NCI-H1092 (cell line): Measurements from ENCODE around the gene TEX35.
"Not testable (repeated sequence)": the region's sequence is repeated elsewhere in the genome, so short reads cannot be mapped to it uniquely, and the experiment has no call there.

Experiments
- DNase-seq: peaks from one replicate; lab custom pipeline; 2025; lab: John Stamatoyannopoulos, UW

The TEX35 gene

DNA sequence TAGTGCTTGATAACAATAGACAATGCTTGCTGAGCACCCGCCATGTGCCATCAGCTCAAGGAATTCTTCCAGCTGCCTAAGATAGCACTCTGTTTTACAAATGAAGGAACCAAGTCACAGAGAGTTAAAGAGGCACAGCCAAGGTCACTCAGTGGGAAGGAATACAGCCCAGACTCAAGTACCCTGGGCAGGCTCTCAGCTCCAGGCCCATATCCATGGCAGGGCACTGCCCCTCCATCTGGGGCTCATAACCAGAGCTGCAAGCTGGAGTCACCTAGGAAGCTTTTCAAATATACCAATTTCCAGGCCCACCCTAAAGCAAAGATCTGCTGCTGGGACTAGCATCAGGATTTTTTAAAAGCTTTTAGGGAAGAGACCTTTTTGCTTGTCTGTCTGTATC, 17.8 kb upstream of the TEX35 start:
- DNase-seq, result no peak

DNA sequence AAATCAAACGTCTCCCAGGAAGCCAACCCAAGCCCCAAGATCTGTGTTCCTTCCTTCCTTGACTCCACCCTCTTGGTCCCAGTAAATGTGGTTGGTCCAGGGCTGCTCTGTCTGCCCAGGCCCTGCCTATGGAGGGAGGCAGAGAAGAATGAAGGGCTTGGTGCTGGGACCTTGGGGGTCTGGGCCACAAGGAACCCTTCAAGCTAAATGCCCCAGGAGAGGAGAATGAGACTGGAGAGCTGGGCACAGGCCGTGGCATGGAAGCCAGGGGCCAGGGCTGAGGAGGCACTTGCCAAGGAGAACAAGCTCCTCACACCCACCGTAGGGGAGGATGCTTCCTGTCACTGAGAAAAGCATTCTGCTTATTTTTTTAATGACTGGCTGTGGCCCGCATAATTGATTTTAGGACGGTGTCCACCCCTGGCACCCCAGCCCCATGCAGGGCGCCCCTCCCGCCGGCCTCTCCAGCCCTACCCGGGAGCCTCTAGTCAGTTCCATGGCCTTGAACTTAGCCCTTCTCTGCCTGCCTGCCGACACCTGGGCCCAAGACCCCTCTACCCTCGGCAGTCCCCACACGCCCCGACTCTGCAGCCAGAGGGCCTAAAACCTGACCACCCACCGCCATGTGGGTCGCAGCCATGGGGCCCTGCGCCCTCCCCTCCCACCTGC, 17.0 kb upstream of the TEX35 start:
- DNase-seq, result no peak

DNA sequence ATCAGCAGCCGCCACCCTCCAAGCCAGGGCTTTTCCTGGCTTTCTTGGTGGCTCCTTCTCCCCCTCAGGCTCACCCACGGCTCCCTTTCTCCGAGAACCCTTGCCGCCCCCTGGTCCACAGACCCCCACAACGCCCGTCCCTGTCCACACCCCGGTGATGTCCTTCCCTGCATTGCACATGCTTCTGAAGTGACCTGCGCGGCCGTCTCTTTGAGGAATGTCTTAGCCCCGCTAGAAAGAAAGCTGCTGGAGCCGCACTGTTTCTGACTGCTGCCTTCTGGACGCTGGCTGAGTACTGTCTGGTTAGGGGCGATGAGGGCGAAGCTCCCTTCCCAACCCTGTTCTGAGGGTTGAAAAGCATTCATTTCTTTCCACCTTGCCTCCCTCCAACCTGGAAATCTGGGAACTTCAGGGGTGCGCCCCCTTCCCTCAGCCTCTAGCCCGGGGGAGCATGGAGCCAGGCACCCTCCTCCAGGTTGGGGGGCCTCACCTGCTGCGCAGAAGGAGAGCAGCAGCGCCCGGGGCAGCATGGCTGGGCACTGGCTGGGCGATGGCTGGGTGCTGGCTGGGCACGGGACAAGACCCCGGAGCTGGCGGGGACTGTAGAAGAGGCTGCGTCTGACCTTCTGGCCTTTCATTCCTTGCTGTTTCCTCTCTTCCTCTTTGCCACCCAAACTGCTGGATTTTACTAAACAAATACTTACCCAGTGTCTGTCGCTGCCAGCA, 16.3 kb upstream of the TEX35 start, which contains the start of gene CLEC20A:
CLEC20A (minus strand) TSS at position 555 of the 726 bp plus-strand sequence; CDS start at position 530, 25 bp downstream.
- DNase-seq, result no peak

DNA sequence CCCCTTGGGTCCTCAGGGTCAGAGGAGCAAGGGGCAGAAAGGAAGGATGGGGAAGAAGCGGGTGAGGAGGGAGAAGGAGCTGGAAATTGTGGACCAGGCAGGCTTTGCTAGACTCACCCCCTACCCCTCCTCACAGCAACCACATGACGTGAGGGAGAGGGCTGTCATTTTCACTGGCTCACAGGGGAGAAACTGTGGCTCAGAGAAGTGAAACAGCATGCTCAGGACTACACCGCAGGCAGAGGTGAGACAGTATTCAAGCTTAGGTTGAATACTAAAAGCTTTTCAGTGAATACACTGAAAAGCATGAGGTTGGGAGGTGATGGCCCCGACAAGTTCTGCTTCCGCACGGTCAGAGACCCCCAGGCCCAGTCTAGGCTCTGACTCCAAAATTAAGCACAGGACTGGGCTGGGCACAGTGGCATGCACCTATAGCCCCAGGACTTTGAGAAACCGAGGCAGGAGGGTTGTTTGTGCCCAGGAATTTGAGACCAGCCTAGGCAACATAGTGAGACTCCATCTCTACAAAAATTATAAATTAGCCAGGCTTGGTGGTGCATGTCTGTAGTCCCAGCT, 14.9 kb upstream of the TEX35 start:
- DNase-seq, result no peak

DNA sequence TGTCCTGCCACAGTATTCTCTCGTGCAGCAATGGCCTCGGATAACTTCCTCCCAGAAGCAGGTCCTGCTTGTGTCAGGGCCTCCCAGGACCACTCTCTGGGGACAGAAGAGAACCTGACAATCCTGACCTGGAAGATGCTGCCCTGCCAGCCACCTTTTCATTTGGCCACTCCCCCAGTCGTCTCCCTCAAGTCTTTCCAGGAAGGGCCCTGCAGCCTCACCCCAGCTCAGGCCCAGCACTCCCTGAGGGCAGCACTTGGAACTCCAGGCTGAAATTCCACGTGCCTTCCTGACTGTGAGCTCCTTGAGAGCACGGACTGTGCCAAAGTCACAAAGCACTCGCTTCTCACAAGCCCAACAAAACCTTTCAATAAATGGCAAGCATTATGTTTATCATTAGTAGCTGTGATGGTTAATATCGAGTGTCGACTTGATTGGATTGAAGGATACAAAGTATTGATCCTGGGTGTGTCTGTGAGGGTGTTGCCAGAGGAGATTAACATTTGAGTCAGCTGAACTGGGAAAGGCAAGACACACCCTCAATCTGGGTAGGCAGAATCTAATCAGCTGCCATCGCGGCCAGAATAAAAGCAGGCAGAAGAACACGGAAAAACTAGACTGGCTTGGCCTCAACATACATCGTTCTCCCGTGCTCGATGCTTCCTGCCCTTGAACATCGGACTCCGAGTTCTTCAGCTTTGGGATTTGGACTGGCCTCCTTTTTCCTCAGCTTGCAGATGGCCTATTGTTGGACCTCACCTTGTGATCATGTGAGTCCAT, 13.8 kb upstream of the TEX35 start:
- no peak for DNase-seq

DNA sequence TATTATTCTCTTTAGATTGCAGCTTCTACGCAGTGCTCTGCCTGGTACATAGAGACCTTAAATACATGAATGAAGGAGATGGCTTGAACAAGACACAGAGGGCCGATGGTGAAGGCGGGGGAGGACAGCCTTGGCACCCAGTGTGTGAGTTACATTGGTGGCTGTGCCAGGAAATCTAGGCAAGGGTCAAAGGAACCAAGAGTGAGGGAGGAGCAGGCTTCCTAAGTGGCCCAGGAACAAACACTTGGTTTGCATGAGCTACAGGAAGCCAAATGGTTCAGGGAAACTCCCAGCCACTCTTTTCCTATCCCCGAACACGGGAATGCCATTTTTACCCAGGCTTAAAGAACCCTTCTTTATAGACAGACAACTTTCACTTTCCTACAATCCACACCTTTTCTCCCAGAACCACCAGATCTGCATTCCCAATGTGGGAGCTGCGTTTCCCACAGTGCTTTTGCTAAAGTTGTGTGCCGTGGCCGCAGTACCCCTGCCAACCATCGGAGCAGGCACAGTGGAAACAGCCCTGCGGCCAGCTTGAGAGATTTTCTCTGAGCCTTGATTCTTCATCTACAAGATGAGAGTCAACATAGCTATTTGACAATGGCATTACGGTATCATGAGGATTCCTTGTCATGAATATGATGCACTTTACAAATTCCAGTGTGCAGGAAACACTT, 12.7 kb upstream of the TEX35 start:
- DNase-seq, result no peak

DNA sequence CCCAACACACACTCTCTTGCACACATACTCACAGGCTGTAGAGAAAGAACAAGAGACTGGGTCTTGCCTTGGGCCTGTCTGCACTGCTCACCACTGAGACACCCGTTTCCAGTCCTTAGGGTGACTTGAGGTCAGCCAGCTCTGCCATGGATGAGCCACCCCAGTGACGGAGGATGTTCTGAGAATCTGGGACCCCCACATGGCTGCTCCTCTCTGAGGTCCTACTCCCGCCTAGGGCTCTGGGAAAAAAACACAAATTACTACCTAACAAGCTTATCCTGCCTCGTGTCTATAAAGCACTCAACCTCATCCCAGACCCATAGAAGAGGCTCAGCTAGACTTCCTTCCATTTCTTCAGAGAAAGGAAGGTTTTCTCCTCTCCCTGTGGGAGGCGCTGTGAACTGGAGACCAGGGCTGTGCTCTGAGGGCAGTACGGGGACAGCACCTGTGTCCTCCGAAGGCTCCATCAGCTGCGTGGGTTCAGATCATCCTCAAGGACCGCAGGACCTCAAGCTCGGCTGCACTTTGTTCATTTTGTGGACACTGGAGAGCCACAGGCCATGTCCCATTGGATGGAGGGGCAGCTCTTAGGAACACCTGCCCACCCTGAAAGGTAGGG, 11.9 kb upstream of the TEX35 start:
- DNase-seq, result no peak

DNA sequence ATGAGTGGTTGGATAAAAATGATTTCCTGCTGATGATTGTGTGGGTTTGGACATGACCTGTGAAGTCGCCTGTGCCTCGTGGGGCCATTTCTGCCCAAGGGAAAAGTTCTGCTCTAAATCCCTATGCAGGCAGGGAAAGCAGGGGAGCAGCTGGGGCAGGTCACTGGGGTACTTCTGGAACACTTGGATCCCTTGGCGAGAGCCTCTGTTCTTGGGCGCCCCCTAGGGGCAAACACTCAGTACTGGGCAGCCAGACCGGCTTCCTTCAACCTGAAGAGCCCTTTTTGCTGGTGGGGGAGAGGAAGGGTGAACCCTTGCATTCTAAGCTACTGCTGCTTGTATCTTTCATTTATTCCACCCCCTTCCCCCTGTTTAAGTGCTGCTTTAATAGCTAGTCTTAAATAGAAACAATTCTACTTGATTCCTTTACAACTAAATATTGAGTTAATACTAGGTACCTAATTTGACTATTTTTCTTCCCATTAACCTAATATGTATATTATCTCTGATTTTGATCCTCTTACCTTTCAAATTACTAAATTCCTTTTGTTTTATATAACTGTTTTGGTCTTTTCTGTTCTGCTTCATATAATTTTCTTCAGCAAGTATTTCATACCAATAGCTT, 11.1 kb upstream of the TEX35 start:
- DNase-seq, result peak; percentile 59

DNA sequence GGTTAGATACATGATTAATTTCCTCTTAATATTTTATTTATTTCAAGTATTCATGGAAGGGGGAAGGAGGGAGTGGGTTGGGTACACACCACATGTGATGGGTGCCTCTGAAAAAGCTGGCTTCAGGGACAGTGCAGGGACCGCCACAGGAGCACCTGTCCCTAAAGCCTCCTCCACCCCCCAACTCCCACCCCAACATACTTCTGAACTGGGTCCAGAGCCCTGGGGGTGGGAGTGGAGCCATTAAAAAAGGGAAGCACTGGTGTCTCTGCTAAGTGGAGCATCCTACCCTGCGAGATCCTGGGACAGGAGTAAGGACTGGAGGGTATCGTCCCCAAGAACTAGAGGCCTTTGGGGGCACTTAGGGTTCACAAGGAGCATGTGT, 10.6 kb upstream of the TEX35 start:
- DNase-seq, result no peak

DNA sequence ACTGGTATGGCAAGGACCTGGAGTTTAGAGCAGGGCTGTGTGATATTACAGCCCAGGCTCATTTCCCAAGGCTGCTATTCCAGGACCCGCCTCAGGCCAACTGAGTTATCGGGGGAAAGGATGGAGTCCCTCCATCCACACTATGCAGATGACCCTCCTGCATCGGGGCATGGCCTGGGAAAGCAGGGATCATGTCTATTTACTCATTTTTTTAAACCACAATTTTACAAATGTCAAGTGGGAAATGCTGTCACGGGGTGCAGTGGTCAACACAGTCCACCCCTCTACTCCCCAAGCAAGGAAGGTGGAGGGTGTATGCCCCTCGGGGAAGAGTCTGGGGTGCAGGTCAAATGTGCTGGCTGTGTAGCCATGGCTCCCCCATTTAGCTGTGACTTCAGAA, 10.1 kb upstream of the TEX35 start:
- no peak for DNase-seq

DNA sequence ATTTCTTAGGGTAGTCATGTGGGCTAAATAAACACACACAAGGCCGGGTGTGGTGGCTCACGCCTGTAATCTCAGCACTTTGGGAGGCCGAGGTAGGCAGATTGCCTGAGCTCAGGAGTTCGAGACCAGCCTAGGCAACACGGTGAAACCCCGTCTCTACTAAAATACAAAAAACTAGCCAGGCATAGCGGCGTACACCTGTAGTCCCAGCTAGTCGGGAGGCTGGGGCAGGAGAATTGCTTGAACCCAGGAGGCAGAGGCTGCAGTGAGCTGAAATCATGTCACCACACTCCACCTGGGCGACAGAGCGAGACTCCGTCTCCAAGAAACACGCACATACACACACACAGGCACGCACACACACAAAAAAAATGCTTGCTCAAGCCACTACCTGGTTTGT, 9.6 kb upstream of the TEX35 start:
- DNase-seq, result not testable (repeated sequence)

DNA sequence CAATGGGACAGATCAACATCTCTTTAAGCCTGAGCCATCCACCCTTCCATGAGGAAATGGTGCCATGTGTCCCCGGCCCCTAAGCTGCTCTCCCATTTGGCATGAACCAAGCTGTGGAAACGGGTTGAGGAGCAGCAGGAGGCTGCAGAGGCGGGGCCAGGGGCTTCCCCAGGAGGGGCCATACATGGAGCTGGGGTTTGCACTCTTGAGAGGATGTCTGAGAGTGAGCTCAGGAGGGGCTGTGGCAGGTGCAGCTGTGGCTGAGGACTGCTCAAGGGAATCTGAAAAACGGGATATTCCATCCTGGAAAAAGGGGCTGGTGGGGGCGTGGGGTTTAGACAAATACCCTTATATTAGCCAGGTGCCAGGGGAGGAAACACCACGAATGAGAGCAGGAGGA, 9.1 kb upstream of the TEX35 start:
- DNase-seq, result no peak

DNA sequence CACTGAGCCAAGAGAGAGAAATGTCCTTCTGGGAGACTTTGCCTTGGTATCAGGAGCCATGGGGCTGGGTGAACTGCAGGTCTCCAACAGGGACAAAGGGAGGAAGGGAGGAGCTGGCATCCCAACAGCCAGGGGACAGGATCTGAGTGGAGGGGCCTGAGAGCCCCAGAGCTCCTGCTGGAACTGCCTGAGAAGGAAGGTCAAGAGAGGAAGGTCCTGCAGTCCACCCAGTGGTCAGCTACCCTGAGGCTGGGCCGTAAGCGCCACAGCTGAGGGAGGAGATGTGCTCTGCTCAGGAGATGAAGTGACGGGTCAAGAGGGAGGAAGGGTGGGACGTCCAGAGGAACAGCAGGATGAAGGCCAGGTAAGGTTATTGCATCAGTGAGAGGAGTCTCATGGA, 8.6 kb upstream of the TEX35 start:
- DNase-seq, result no peak

DNA sequence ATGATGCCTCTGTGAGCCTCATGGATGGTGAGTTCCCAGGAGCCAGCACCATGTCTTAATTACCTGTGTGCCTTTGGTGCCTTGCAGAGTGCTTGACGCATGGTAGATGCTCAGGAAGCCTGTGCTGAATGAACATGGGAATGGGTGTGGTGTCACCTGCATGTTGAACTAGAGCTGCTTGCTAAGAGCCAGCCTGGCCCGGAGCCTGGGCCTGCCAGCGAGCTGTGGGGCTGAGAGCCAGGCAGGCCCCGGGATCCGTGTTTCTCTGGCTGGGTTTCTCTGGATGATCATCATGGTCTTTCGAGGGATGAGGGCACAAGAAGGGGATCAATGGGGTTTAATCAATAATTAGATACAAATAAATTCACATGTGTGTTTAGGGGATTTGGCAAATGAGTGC, 6.7 kb upstream of the TEX35 start:
- DNase-seq, result no peak

DNA sequence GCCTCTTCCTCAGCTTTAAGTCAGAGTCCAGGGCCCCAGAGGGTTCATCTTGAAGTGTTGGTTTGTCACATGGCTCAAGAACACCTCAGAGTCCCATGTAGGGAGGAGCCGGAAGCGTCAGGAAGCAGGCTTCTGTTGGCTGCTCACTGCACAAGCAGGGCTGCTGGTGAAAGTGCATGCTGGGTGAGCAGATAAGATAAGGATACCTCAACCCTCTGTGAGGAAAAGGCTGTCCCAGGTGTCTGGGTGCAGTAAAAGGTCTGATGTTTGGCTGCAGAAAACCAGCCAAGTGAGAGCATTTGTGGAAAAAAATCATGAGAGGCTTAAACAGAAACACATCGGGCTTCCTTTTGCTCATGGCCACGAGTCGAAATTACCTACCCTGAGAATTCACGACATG, 6.2 kb upstream of the TEX35 start:
- no peak for DNase-seq

DNA sequence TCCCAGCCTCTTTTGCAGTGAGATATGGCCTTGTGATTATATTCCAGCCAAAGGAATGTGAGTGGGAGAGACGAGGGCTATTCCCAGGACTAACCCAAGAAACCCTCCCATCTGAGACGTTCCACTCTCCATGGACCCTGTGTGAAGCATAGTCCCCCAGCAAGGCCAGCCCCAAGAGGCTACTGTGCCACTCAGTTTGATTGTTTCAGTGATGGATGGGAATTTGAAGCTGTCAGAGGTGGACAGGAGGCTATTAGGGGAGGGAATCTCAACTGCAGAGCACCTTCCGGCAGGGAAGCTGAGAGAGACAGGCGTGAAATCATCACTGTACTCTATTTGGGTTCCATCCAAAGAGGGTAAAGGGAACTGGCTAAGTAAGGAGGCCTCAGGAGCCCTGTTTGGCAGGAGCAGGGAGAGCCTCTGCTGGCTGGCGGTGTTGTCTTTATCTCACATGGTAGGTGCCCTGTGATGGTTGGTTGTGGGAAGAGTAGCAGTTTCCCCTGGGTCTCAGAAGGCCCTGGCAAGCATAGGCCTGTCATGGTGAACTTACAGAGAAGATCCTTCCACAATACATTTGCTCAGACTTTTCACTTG, 3.4 kb upstream of the TEX35 start:
- no peak for DNase-seq

DNA sequence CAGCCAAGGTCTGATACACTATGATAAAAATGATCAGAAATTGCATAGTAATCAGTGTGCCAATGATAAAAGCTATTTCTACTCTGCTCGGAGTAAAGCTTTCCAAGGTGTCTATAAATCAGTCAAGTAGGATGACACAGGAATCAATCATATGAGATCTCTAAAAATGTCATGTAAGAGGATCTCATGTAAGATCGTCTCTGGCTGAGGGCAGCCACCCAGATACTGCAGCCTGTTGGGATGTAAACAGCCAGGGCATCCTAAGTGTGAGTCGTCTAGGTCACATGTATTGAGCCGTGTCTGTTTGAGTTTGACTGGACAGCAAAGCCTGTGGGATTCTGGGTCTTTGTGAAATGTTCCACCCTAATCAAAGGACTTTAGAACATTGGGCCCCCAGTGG, 2.8 kb upstream of the TEX35 start:
- no peak for DNase-seq

DNA sequence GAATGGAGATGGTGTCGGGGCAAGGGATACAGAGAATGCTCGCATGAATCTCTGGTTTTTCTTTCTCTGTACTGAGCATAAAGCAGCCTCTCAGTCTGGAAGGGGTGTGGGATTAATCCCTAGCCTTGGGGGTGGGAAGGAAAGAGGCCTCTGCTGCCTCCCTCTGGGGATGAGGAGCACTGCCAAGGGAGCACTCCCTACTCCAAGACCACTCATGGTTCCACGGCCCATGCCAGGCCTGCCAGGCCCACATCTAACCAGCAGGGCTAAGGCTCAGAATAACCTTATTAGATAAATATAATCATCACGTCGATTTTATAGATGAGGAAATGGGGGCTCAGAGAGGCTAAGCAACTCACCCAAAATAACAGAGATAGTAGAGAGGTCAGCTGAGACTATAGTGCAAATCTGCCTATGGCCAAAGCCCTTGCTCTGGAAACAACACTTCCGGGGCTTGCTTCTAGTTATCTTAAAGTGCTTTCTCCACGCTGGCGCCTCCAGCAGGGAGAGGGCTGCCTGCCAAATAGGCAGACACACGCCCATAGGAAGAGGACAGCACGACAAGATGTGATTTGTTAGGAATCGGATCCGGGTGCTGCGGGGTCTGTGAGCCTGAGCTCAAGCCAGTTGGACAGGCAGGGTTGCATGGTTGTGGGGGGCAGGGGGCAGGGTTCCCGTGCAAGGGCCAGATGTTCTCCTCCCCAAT, 522 bp downstream of the TEX35 start:
- no peak for DNase-seq

DNA sequence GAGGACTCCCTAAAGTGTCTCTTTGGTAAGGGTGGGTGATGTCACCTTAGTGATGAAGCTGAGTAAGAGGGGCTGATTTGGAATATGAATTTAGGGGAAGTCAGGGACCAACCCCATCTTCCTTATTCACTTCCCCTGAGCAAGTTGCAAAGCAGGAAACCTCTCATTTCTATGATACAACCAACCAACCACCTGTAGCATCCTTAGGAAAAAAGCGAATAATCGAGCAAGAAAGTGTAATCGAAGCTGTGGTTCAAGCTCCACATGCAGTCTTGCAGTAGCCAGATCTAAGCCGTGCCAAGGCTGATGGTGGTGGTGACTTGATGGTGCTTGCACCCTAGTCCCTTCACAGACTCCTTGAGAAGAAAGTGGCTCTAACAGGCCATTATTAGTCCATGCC, 3.2 kb downstream of the TEX35 start:
- no peak for DNase-seq

DNA sequence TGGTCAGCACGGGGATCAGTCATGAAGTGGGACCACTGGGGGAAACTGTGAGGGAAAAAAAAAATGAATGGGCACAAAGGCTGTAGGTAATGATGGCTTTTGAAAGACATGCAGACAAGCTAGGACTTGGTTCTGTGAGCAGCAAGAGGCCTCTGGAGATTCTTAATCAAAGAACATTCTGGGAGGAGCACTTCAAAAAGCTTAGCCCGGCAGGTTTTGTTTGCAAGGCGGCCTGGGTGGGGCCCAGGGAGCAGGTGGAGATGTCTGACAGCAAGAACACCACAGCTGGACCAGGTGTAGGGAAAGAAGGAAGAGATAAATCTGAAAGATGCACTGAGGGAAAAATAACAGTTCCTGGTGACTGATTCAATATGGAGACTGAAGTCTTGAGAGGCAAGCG, 6.0 kb downstream of the TEX35 start:
- DNase-seq, result no peak
